ENCODE measurements around the gene LRGUK.

Gene LRGUK

DNA sequence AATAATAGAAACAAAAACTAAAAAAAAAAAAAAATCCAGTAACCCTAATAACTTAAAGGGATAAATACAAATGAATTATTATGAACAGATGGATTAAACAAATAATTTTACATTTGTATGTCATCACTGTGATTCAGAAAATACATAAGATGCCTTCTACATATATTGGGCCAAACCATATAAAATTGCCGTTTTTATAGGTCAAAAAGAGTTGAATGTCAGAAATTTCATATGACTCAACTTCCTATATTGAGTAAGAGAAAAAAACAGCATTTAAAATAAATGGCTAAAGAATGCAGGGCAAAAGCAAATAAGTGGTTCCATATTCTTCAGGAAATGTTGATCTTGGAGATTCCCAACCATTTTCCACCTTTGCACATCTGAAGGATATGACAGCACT lies 180.2 kb downstream of the LRGUK start:
- TF ChIP-seq, protein P1, sequence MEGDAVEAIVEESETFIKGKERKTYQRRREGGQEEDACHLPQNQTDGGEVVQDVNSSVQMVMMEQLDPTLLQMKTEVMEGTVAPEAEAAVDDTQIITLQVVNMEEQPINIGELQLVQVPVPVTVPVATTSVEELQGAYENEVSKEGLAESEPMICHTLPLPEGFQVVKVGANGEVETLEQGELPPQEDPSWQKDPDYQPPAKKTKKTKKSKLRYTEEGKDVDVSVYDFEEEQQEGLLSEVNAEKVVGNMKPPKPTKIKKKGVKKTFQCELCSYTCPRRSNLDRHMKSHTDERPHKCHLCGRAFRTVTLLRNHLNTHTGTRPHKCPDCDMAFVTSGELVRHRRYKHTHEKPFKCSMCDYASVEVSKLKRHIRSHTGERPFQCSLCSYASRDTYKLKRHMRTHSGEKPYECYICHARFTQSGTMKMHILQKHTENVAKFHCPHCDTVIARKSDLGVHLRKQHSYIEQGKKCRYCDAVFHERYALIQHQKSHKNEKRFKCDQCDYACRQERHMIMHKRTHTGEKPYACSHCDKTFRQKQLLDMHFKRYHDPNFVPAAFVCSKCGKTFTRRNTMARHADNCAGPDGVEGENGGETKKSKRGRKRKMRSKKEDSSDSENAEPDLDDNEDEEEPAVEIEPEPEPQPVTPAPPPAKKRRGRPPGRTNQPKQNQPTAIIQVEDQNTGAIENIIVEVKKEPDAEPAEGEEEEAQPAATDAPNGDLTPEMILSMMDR (IDR thresholded peaks at IDR 0.05; ENCODE audit: insufficient read depth, low read depth, low read length, missing control alignments): no peak
- H3K4me3 ChIP-seq (ENCODE audit: low read length): no peak overlapping the region
- no peak for DNase-seq (ENCODE audit: low read depth)

DNA sequence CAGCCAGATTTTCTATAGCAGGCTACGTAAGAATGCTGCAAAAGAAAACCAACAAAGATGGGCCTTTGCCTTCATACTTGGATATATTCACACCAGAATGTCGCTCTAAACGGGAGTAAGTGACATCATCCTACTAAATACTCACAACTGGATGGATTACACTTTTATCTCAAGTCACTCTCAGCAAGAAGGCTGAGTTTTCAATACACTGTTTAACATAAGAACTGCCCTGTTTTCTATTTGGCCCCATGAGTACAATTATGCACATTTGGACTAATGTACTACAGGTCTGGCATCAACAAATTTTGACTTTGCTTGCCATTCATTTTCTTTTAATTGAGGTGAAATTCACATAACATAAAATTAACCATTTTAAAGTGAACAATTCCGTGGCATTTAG lies 181.4 kb downstream of the LRGUK start:
- no peak overlapping the region for H3K4me3 ChIP-seq (ENCODE audit: low read length)
- no peak for DNase-seq (ENCODE audit: low read depth)
- TF ChIP-seq, protein P1 (IDR thresholded peaks at IDR 0.05; ENCODE audit: insufficient read depth, low read depth, low read length, missing control alignments): no peak

DNA sequence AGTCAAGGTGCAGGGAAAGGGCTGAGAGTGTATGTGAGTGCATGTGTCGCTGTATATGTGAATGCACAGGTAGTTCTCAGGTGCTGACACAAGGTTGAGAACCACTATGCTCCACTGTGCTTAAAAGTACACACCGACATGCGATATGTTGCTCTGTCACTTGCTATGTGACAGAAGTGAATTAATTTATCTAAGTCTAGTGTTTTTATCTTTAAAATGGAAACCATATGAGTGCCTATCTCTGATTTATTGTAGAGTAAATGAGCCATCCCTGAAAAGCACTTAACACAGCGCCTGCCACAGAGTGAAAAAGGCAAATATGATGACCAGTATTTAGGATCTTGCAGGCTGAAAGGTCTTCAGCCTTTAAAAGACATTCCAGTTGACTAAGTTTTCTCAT lies 184.7 kb downstream of the LRGUK start:
- TF ChIP-seq, protein P1 (IDR thresholded peaks at IDR 0.05; ENCODE audit: insufficient read depth, low read depth, low read length, missing control alignments): no peak
- H3K4me3 ChIP-seq (ENCODE audit: low read length): no peak overlapping the region
- DNase-seq (ENCODE audit: low read depth): no peak

DNA sequence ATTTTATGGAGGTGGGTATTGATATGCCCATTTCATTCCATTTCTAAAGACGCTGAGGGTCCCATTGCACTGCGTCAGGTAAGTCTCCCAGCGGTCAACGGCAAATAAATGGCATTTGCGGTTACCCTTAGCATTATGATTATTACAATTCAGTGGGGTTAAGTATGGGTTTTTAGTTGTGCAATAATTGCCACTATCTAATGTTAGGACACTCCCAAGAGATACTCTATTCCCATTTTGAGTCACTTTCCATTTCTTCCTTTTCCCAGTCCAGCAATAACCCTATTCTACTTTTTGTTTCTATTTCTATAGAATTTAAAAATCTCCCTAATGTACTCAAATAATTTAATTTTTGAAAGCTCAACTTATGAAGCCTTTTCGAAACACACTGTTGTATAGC lies 185.6 kb downstream of the LRGUK start:
- no peak overlapping the region for H3K4me3 ChIP-seq (ENCODE audit: low read length)
- DNase-seq (ENCODE audit: low read depth): no peak
- TF ChIP-seq, protein P1 (IDR thresholded peaks at IDR 0.05; ENCODE audit: insufficient read depth, low read depth, low read length, missing control alignments): no peak

DNA sequence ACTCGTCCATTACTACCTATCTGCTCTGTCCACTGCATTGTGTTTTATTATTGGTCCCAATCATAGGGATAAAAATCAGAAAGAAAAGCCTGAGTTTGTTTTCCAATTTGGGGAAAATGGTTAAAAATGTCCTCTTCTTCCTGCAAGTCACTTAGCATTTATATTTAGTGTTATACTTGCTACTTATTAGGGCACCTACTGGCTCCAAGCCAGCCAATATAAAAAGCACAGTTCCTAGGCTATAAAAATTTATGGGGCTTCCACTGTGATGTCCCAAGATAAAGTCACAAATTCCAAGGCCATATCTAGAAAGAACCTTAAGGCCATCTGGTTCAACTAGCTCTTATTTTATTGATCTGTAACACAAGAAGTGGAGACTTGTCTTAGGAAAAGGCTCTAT lies 186.4 kb downstream of the LRGUK start:
- no peak overlapping the region for H3K4me3 ChIP-seq (ENCODE audit: low read length)
- DNase-seq (ENCODE audit: low read depth): no peak
- TF ChIP-seq, protein P1 (IDR thresholded peaks at IDR 0.05; ENCODE audit: insufficient read depth, low read depth, low read length, missing control alignments): no peak
